DMS79 treated with DMSO at 0.1 percent for 48 hours (cell line): Measurements from ENCODE around the gene RIPPLY2.

Source experiments
- DNase-seq: peaks from one replicate; lab custom pipeline; 2025; lab: John Stamatoyannopoulos, UW

The RIPPLY2 gene

GRCh38 chr6:83905648-83906047 lies 52.5 kb downstream of the RIPPLY2 start:
- DNase-seq = no peak
